Measurements from ENCODE around the gene FBXO8. TPM values are rescaled to one million over a fixed set of nuclear protein-coding genes. Genes with fewer than 3 reads are reported as not detected.

FBXO8 gene
- total RNA-seq, 1 donor, result 32.2 TPM

- no peak overlapping the region for H3K27ac ChIP-seq (ENCODE audit: low read depth, low read length)
- no peak overlapping the region for H3K4me2 ChIP-seq (ENCODE audit: insufficient read depth, low read length)
These were observed 73.1 kb downstream of the FBXO8 start for GRCh38 chr4:174210354-174210753.

GRCh38 chr4:174209341-174209740 is 74.1 kb downstream of the FBXO8 start:
- no peaks in the 10 kb centered on the region for H3K9me3 ChIP-seq (ENCODE audit: low read depth, low read length)
- H3K4me3 ChIP-seq (ENCODE audit: insufficient read depth, low read length), result no peak overlapping the region
- H4K20me1 ChIP-seq (ENCODE audit: insufficient read depth, low read length), result no peaks in the 10 kb centered on the region
- no peaks in the 10 kb centered on the region for H3K79me2 ChIP-seq (ENCODE audit: insufficient read depth, low read length)
- TF ChIP-seq CTCF (IDR thresholded peaks at IDR 0.05; ENCODE audit: extremely low read depth, low read depth, low read length), result no peak
- H3K4me2 ChIP-seq (ENCODE audit: insufficient read depth, low read length), result no peak overlapping the region
- no peak for DNase-seq (ENCODE audit: insufficient read length, low spot score, missing footprints)
- no peaks in the 10 kb centered on the region for H3K36me3 ChIP-seq (ENCODE audit: insufficient read depth, low read length)
- peaks cover 52% of the 10 kb centered on the region for H3K27me3 ChIP-seq (ENCODE audit: insufficient read depth, low read length)
- no peak overlapping the region for H3K27ac ChIP-seq (ENCODE audit: low read depth, low read length)
- H3K4me1 ChIP-seq (ENCODE audit: insufficient read depth, low read length), result peaks cover under 1% of the 10 kb centered on the region
- H2AFZ ChIP-seq (ENCODE audit: low read length), result no peak overlapping the region

More at GRCh38 chr4:174210354-174210753, 73.1 kb downstream of the FBXO8 start:
- H3K27me3 ChIP-seq (ENCODE audit: insufficient read depth, low read length), result peaks cover 60% of the 10 kb centered on the region
- H4K20me1 ChIP-seq (ENCODE audit: insufficient read depth, low read length), result no peaks in the 10 kb centered on the region
- no peak overlapping the region for H2AFZ ChIP-seq (ENCODE audit: low read length)
- no peaks in the 10 kb centered on the region for H3K9me3 ChIP-seq (ENCODE audit: low read depth, low read length)
- H3K4me1 ChIP-seq (ENCODE audit: insufficient read depth, low read length), result peaks cover 4% of the 10 kb centered on the region
- H3K36me3 ChIP-seq (ENCODE audit: insufficient read depth, low read length), result no peaks in the 10 kb centered on the region
- TF ChIP-seq CTCF (IDR thresholded peaks at IDR 0.05; ENCODE audit: extremely low read depth, low read depth, low read length), result no peak
- H3K79me2 ChIP-seq (ENCODE audit: insufficient read depth, low read length), result no peaks in the 10 kb centered on the region
- no peak overlapping the region for H3K4me3 ChIP-seq (ENCODE audit: insufficient read depth, low read length)
- DNase-seq (ENCODE audit: insufficient read length, low spot score, missing footprints), result no peak

- H3K27ac ChIP-seq (ENCODE audit: low read depth, low read length), result no peak overlapping the region
- H3K9me3 ChIP-seq (ENCODE audit: low read depth, low read length), result no peaks in the 10 kb centered on the region
- no peak overlapping the region for H3K4me2 ChIP-seq (ENCODE audit: insufficient read depth, low read length)
- TF ChIP-seq CTCF (IDR thresholded peaks at IDR 0.05; ENCODE audit: extremely low read depth, low read depth, low read length), result no peak
- no peaks in the 10 kb centered on the region for H3K4me1 ChIP-seq (ENCODE audit: insufficient read depth, low read length)
- DNase-seq (ENCODE audit: insufficient read length, low spot score, missing footprints), result no peak
- no peaks in the 10 kb centered on the region for H4K20me1 ChIP-seq (ENCODE audit: insufficient read depth, low read length)
- peaks cover 50% of the 10 kb centered on the region for H3K27me3 ChIP-seq (ENCODE audit: insufficient read depth, low read length)
- no peak overlapping the region for H3K4me3 ChIP-seq (ENCODE audit: insufficient read depth, low read length)
- no peaks in the 10 kb centered on the region for H3K36me3 ChIP-seq (ENCODE audit: insufficient read depth, low read length)
- no peak overlapping the region for H2AFZ ChIP-seq (ENCODE audit: low read length)
- no peaks in the 10 kb centered on the region for H3K79me2 ChIP-seq (ENCODE audit: insufficient read depth, low read length)
These were observed 76.1 kb downstream of the FBXO8 start for GRCh38 chr4:174207367-174207766.

- H3K4me2 ChIP-seq (ENCODE audit: insufficient read depth, low read length), result no peak overlapping the region
- no peaks in the 10 kb centered on the region for H4K20me1 ChIP-seq (ENCODE audit: insufficient read depth, low read length)
- peaks cover 39% of the 10 kb centered on the region for H3K27me3 ChIP-seq (ENCODE audit: insufficient read depth, low read length)
- no peak overlapping the region for H2AFZ ChIP-seq (ENCODE audit: low read length)
- TF ChIP-seq CTCF (IDR thresholded peaks at IDR 0.05; ENCODE audit: extremely low read depth, low read depth, low read length), result no peak
- H3K4me1 ChIP-seq (ENCODE audit: insufficient read depth, low read length), result peaks cover under 1% of the 10 kb centered on the region
- H3K36me3 ChIP-seq (ENCODE audit: insufficient read depth, low read length), result no peaks in the 10 kb centered on the region
- no peak overlapping the region for H3K4me3 ChIP-seq (ENCODE audit: insufficient read depth, low read length)
- DNase-seq (ENCODE audit: insufficient read length, low spot score, missing footprints), result no peak
- H3K27ac ChIP-seq (ENCODE audit: low read depth, low read length), result no peak overlapping the region
- no peaks in the 10 kb centered on the region for H3K9me3 ChIP-seq (ENCODE audit: low read depth, low read length)
- H3K79me2 ChIP-seq (ENCODE audit: insufficient read depth, low read length), result no peaks in the 10 kb centered on the region
These were observed 79.2 kb downstream of the FBXO8 start for GRCh38 chr4:174204164-174204831.
